ENCODE data around the gene INPP5B. TPM values are rescaled to one million over a fixed set of nuclear protein-coding genes. Genes with fewer than 3 reads are reported as not detected.

Gene INPP5B
- 35.3 TPM for total RNA-seq

DNA sequence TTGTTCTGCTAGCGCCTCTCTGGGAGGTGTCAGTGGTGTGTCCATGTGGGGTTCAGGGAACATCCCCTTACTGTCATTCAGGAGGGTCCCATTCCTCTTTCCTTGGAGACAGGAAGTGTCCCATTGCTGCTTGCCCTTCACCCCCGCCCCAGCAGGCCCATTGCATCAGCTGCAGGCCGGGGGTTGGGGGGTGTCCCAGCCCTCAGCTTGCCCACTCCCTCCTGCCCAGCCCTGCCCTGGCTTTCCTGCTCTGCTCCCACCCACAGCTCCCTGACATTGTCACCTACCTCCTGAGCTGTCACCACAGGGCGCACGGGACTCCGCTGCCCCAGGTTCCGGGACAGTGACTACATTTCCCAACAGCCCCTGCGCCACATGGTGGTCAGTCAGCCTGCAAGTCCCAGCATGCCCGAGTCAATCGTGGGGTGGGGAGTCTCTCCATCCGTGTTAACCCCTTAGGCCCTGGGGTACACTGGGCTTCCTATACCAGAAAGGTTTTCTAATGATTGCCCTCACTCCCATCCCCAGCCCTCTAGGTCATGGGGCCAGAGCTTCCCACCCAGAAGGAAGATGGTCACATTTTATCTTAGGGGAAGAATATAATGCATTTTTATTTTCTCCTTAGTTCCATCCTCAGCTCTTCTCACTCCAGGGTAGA, at the start of gene INPP5B:
TSS of gene INPP5B (minus strand) at position 351 of the 658 bp plus-strand sequence. CDS start 745 bp downstream, outside the sequence.

DNA sequence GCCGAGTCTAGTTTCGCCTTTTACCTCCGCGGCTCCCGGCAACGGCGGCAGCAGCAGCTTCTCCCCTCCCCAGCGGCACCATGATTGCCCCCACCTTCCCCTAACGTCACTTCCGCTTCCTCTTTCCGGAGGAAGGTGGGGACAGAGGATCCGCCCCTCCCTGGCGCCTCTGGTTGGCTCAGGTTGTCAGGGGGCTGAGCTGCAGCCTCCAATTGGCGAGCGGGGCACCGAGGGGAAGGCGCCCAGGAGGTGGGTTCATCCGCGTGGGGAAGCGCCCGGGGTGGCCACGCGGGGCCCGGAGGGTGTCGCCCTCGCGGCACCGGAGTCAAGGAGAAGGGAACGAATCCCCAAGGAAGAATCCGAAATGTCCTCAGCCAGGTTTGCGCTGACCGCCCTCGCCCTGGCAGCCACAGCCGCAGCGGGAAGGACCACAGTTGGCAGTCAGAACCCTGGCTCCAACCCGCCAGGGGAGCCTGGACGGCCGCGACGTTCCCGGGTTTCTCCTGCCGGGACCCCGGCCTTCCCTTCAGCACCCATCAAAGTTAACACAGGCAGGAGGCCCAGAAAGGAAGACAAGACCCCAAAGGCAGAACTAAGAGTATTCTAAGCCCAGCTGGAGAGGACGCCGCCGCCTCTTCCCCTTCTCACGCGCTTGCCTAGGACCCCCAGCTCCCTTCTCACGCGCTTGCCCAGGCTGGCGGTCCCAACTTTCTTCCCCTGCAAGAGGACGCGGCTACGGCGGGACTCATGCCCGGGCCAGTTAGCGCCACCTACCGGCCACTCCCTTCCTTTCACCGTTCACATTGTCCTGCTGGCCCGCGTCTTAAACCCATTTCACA, 87.1 kb downstream of the INPP5B start, which contains the start of gene MTF1:
TSS of gene MTF1 (minus strand) at position 86 of the 839 bp plus-strand sequence. CDS start 1,934 bp downstream, outside the sequence.

Other genes with a start within 250 kb of the INPP5B start
- gene EPHA10, start 181.9 kb downstream of the INPP5B start, total RNA-seq: 9.4 TPM
- 15.3 TPM for gene MANEAL, start 153.2 kb downstream of the INPP5B start, total RNA-seq
- gene C1orf122, start 139.3 kb downstream of the INPP5B start, total RNA-seq: 36.7 TPM
- gene YRDC, start 138.8 kb downstream of the INPP5B start, total RNA-seq: 9.7 TPM
- 5.7 TPM for gene MTF1, start 87.5 kb downstream of the INPP5B start, total RNA-seq
- gene SF3A3, start 43.0 kb upstream of the INPP5B start, total RNA-seq: 81.7 TPM
- 14.0 TPM for gene FHL3, start 58.5 kb upstream of the INPP5B start, total RNA-seq
- gene UTP11, start 65.7 kb upstream of the INPP5B start, total RNA-seq: 59.4 TPM
- 1.5 TPM for gene POU3F1, start 99.7 kb upstream of the INPP5B start, total RNA-seq

Measured in camera-type eye (tissue), 1 donor.